Measurements from ENCODE around the gene UTRN. TPM values are rescaled to one million over a fixed set of nuclear protein-coding genes. Genes with fewer than 3 reads are reported as not detected.

UTRN gene
- polyA plus RNA-seq, 1 donor (not counting 4 experiments of a cell fraction or from before 2014, with no cell fraction given): 23.7 TPM

DNA sequence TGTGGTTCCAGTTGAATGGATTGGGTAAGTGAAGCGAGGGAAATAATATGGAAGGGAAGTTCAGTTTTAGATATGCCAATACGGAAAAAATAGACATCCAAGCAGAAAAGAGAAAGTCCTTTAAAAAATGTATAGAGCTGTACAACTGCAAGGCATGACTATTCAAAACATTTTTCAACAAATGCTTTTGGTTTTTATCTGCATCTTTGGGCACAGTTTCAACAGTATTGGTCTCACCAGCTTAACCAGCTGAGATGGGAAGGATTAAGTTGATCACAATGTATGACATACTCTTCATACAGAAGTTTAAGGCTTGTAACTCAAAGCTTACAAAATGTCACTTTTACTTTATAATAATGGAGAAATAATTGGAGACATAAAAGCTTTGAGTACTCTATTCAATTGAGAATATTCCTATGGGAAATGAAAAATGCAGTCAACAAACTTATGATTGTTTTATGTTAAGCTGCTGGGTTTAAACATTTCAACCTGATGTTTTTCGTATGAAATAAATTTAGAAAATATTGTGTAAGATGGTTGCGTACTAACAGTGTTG, 16.3 kb upstream of the UTRN start:
- Histone ChIP-seq H3K4me3 (ENCODE audit: control insufficient read depth in 2 of 3, extremely low read depth in 1 of 3, insufficient read depth in 2 of 3, low read depth in 1 of 3, low read length in 3 of 3) (no peak overlapping the region), H3K79me2 (ENCODE audit: control insufficient read depth, insufficient read depth, low read length) (no peaks in the 10 kb centered on the region), H3K9ac (ENCODE audit: control insufficient read depth, extremely low read depth, insufficient read depth, low read length) (no peak overlapping the region), H3K9me3 (ENCODE audit: control insufficient read depth, low read depth, low read length) (no peaks in the 10 kb centered on the region), H3K9me1 (ENCODE audit: control insufficient read depth, extremely low read depth, insufficient read depth, low read length) (no peaks in the 10 kb centered on the region), H2AFZ (ENCODE audit: control insufficient read depth, low read length) (no peak overlapping the region), H3K4me1 (ENCODE audit: control insufficient read depth, extremely low read depth, insufficient read depth, low read length) (peaks cover 26% of the 10 kb centered on the region), H3K36me3 (ENCODE audit: control insufficient read depth in 2 of 2, extremely low read depth in 1 of 2, insufficient read depth in 2 of 2, low read length in 2 of 2) (no peaks in the 10 kb centered on the region), H4K20me1 (ENCODE audit: control insufficient read depth, extremely low read depth, insufficient read depth, low read length) (no peaks in the 10 kb centered on the region), H3K27me3 (ENCODE audit: control insufficient read depth, extremely low read depth, insufficient read depth, low read length) (no peaks in the 10 kb centered on the region), H3K4me2 (ENCODE audit: control insufficient read depth, extremely low read depth, insufficient read depth, low read depth, low read length) (no peak overlapping the region), H3K27ac (ENCODE audit: control insufficient read depth, insufficient read depth, low read length) (no peak overlapping the region)
- FAIRE-seq (no peak), DNase-seq (ENCODE audit: low read depth, low spot score) (no peak)
- TF ChIP-seq, protein P1, sequence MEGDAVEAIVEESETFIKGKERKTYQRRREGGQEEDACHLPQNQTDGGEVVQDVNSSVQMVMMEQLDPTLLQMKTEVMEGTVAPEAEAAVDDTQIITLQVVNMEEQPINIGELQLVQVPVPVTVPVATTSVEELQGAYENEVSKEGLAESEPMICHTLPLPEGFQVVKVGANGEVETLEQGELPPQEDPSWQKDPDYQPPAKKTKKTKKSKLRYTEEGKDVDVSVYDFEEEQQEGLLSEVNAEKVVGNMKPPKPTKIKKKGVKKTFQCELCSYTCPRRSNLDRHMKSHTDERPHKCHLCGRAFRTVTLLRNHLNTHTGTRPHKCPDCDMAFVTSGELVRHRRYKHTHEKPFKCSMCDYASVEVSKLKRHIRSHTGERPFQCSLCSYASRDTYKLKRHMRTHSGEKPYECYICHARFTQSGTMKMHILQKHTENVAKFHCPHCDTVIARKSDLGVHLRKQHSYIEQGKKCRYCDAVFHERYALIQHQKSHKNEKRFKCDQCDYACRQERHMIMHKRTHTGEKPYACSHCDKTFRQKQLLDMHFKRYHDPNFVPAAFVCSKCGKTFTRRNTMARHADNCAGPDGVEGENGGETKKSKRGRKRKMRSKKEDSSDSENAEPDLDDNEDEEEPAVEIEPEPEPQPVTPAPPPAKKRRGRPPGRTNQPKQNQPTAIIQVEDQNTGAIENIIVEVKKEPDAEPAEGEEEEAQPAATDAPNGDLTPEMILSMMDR (optimal IDR thresholded peaks at IDR 0.05 in 1 of 3, IDR thresholded peaks at IDR 0.05 in 1 of 3, conservative IDR thresholded peaks at IDR 0.05 in 1 of 3; ENCODE audit: extremely low read depth in 1 of 3, insufficient read depth in 2 of 3, low read length in 3 of 3): no peak
- no peak for TF ChIP-seq EZH2 (IDR thresholded peaks at IDR 0.05; ENCODE audit: low read length)
- dilution Hi-C loops (cut with MboI; ENCODE audit: extremely low pct_ligation_motif_present, low sequenced_read_pairs): no loop called here

DNA sequence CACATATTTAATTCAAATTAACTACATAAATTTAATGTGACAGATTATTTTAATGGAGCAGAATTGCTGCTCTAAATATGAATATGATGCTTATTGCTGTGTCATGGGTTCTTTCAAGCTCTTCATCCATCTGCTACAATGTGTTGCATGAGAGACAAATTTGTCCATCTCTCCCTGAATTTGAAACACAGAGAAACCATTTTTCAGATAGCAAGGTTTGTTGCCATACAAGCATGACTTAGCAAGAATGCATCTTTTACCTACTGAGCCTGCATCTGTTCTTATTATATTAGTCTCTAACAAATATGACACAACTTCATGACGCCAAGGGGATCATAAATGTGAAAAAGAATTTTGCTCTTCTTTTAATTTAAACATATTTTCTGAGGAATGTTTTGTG, 8.0 kb upstream of the UTRN start:
- dilution Hi-C loops (cut with MboI; ENCODE audit: extremely low pct_ligation_motif_present, low sequenced_read_pairs): no loop called here
- H3K4me2 ChIP-seq (ENCODE audit: control insufficient read depth, extremely low read depth, insufficient read depth, low read depth, low read length): no peak overlapping the region

More for the DNA sequence above, 8.0 kb upstream of the UTRN start:
- Histone ChIP-seq H3K9ac (ENCODE audit: control insufficient read depth, extremely low read depth, insufficient read depth, low read length) (no peak overlapping the region), H3K9me3 (ENCODE audit: control insufficient read depth, low read depth, low read length) (no peaks in the 10 kb centered on the region), H3K27ac (ENCODE audit: control insufficient read depth, insufficient read depth, low read length) (no peak overlapping the region), H3K4me3 (ENCODE audit: control insufficient read depth in 2 of 3, extremely low read depth in 1 of 3, insufficient read depth in 2 of 3, low read depth in 1 of 3, low read length in 3 of 3) (no peak overlapping the region), H3K4me1 (ENCODE audit: control insufficient read depth, extremely low read depth, insufficient read depth, low read length) (peaks cover 11% of the 10 kb centered on the region), H3K9me1 (ENCODE audit: control insufficient read depth, extremely low read depth, insufficient read depth, low read length) (no peaks in the 10 kb centered on the region), H3K27me3 (ENCODE audit: control insufficient read depth, extremely low read depth, insufficient read depth, low read length) (no peaks in the 10 kb centered on the region), H4K20me1 (ENCODE audit: control insufficient read depth, extremely low read depth, insufficient read depth, low read length) (no peaks in the 10 kb centered on the region), H3K79me2 (ENCODE audit: control insufficient read depth, insufficient read depth, low read length) (no peaks in the 10 kb centered on the region), H2AFZ (ENCODE audit: control insufficient read depth, low read length) (no peak overlapping the region), H3K36me3 (ENCODE audit: control insufficient read depth in 2 of 2, extremely low read depth in 1 of 2, insufficient read depth in 2 of 2, low read length in 2 of 2) (no peaks in the 10 kb centered on the region)
- no peak for TF ChIP-seq EZH2 (IDR thresholded peaks at IDR 0.05; ENCODE audit: low read length)
- TF ChIP-seq, protein P1 (optimal IDR thresholded peaks at IDR 0.05 in 1 of 3, IDR thresholded peaks at IDR 0.05 in 1 of 3, conservative IDR thresholded peaks at IDR 0.05 in 1 of 3; ENCODE audit: extremely low read depth in 1 of 3, insufficient read depth in 2 of 3, low read length in 3 of 3): no peak
- FAIRE-seq (no peak), DNase-seq (ENCODE audit: low read depth, low spot score) (no peak)
